Activated naive CD4-positive, alpha-beta T cell treated with anti-CD3 and anti-CD28 coated beads, Interleukin-2, amount 10 ng/mL, durations not matched to agents 7 days and 5 days (primary cell): Measurements from ENCODE around the gene RTCA.

Experiments
- CTCF ChIA-PET: fragments of 350-600 bp; sonication (Branson Sonifier 250); formaldehyde crosslinking; loops from one replicate; lab custom pipeline; 2021; ENCODE audit warnings: antibody characterized with exemption; lab: Charles Lee
- DNase-seq: peaks from one replicate; pipeline ENCODE4 v3.0.0-alpha.2; 2020
- H3K27ac Mint-ChIP-seq: one replicate; pipeline ENCODE4 v1.8.0; 2021; ENCODE audit warnings: mild to moderate bottlenecking, moderate library complexity, mixed read lengths
- H3K27me3 Mint-ChIP-seq: one replicate; pipeline ENCODE4 v1.8.0; 2021; ENCODE audit warnings: mild to moderate bottlenecking, mixed read lengths
- H3K36me3 Mint-ChIP-seq: one replicate; pipeline ENCODE4 v1.8.0; 2021; ENCODE audit warnings: mixed read lengths
- H3K4me1 Mint-ChIP-seq: one replicate; pipeline ENCODE4 v1.8.0; 2021; ENCODE audit warnings: mixed read lengths
- H3K4me3 Mint-ChIP-seq: one replicate; pipeline ENCODE4 v1.8.0; 2021; ENCODE audit warnings: mild to moderate bottlenecking, moderate library complexity, mixed read lengths
- H3K9me3 Mint-ChIP-seq: one replicate; pipeline ENCODE4 v1.8.0; 2021; ENCODE audit warnings: mixed read lengths

Gene RTCA

DNA sequence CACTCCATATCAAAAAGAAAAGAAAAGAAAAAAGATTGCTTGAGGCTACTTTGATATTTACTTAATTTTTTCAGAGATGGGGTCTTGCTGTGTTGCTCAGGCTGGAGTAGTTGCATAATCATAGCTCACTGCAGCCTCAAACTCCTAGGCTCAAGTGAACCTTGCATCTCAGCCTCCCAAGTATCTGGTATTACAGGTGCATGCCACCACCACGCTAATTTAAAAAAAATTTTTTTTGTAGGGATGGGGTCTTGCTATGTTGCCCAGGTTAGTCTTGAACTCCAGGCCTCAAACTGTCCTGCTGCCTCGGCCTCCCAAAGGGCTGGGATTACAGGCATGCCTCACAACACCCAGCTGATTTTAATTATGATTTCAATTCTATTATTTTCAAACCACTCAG lies 38.2 kb downstream of the RTCA start:
- Mint-ChIP-seq H3K4me3 (no peak overlapping the region), H3K27ac (no peak overlapping the region), H3K9me3 (peaks cover 2% of the 10 kb centered on the region), H3K36me3 (no peaks in the 10 kb centered on the region), H3K27me3 (no peaks in the 10 kb centered on the region), H3K4me1 (peaks cover 9% of the 10 kb centered on the region)
- CTCF ChIA-PET: no interaction called here
- no peak for DNase-seq

GRCh38 chr1:100304921-100305320 lies 38.9 kb downstream of the RTCA start:
- peaks cover 9% of the 10 kb centered on the region for H3K4me1 Mint-ChIP-seq
- H3K27ac Mint-ChIP-seq: no peak overlapping the region
- H3K4me3 Mint-ChIP-seq: no peak overlapping the region
- H3K27me3 Mint-ChIP-seq: no peaks in the 10 kb centered on the region
- no peaks in the 10 kb centered on the region for H3K36me3 Mint-ChIP-seq
- peaks cover 4% of the 10 kb centered on the region for H3K9me3 Mint-ChIP-seq
- DNase-seq: no peak
- CTCF ChIA-PET: no interaction called here

DNA sequence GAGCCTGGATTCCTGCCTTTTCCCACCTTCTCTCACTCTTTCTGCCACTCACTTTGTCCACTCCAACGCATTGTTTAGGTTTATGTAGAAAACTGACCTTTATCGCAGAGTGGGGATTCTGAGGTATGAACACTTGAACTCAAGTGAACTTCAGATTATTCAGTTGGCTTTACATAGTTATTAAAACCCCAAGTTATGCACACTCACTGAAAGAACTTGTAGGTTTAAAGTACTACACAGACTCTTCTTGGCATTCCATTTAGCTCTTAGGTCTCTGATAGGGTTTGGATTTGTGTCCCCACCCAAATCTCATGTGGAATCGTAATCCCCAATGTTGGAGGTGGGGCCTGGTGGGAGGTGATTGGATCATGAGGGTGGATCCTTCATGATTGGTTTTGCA lies 39.9 kb downstream of the RTCA start:
- no peak overlapping the region for H3K4me3 Mint-ChIP-seq
- no peak overlapping the region for H3K27ac Mint-ChIP-seq
- H3K4me1 Mint-ChIP-seq: peaks cover 9% of the 10 kb centered on the region
- H3K27me3 Mint-ChIP-seq: no peaks in the 10 kb centered on the region
- H3K9me3 Mint-ChIP-seq: peaks cover 7% of the 10 kb centered on the region
- no peaks in the 10 kb centered on the region for H3K36me3 Mint-ChIP-seq
- no peak for DNase-seq
- CTCF ChIA-PET: no interaction called here

DNA sequence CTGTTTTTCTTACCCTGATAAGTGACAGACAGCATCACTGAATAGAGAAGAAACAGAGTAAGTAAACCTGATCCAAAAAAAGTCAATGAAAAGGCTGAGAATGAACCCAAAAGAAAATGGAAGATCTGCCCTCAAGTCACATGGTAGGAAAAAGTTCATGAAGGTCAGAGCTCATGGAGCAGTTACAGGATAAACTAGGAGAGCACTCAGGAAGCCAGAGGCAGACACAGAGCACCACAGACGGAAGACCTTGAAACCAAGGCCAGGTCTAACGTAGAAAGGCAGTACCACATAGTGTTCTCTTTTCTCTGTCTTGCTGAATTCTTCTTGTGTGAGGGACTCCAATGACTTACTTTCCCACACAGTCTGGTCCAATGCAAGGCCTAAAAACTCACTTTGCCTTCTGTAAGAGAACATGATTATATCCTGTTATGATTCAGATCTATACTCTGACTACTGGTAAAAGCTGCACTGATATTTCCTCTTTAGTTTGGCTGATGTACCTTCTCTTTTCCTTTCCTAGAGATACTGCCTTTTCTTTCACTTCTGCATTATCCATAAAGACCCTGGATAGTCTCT lies 40.8 kb downstream of the RTCA start:
- no peak overlapping the region for H3K27ac Mint-ChIP-seq
- peaks cover 7% of the 10 kb centered on the region for H3K9me3 Mint-ChIP-seq
- H3K4me1 Mint-ChIP-seq: peaks cover 9% of the 10 kb centered on the region
- H3K36me3 Mint-ChIP-seq: no peaks in the 10 kb centered on the region
- no peak overlapping the region for H3K4me3 Mint-ChIP-seq
- no peaks in the 10 kb centered on the region for H3K27me3 Mint-ChIP-seq
- DNase-seq: no peak
- CTCF ChIA-PET: no interaction called here

- no peak overlapping the region for H3K27ac Mint-ChIP-seq
- H3K36me3 Mint-ChIP-seq: no peaks in the 10 kb centered on the region
- no peak for DNase-seq
- CTCF ChIA-PET: no interaction called here
- no peaks in the 10 kb centered on the region for H3K27me3 Mint-ChIP-seq
- no peak overlapping the region for H3K4me3 Mint-ChIP-seq
- H3K4me1 Mint-ChIP-seq: peaks cover 9% of the 10 kb centered on the region
- peaks cover 7% of the 10 kb centered on the region for H3K9me3 Mint-ChIP-seq
Measured at GRCh38 chr1:100308777-100309176, 42.8 kb downstream of the RTCA start.

GRCh38 chr1:100309863-100310262 lies 43.8 kb downstream of the RTCA start:
- Mint-ChIP-seq H3K4me1 (peaks cover 9% of the 10 kb centered on the region), H3K9me3 (peaks cover 7% of the 10 kb centered on the region), H3K4me3 (no peak overlapping the region), H3K27ac (no peak overlapping the region), H3K27me3 (no peaks in the 10 kb centered on the region), H3K36me3 (no peaks in the 10 kb centered on the region)
- DNase-seq: no peak
- CTCF ChIA-PET: no interaction called here

DNA sequence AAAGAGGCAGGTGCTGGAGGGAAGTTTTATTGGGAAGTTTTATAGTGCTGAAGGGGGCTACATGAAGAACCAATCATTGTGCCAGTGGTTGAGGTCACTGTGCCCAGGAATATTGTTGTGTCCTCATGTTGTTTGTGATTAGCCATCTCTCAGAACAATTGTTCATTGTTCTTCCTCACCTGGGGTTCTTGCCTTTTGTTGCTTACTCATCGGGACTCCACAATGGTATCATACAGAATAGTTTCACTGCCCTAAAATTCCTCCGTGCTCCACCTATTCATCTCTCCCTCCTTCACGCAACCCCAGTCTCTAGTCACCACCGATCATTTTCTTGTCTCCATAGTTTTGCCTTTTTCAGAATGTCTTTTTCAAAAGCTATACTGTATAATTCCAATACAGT lies 47.4 kb downstream of the RTCA start:
- peaks cover 20% of the 10 kb centered on the region for H3K9me3 Mint-ChIP-seq
- H3K4me3 Mint-ChIP-seq: no peak overlapping the region
- no peak overlapping the region for H3K27ac Mint-ChIP-seq
- no peaks in the 10 kb centered on the region for H3K4me1 Mint-ChIP-seq
- CTCF ChIA-PET: interaction anchor here (1.3 kb wide), 1 partner anchor 12 kb away, joined by 3 read pairs; no protein-coding TSS in a partner anchor
- no peaks in the 10 kb centered on the region for H3K36me3 Mint-ChIP-seq
- no peak for DNase-seq
- peaks cover 5% of the 10 kb centered on the region for H3K27me3 Mint-ChIP-seq

GRCh38 chr1:100316622-100317021 lies 50.6 kb downstream of the RTCA start:
- Mint-ChIP-seq H3K4me1 (no peaks in the 10 kb centered on the region), H3K27me3 (peaks cover 5% of the 10 kb centered on the region), H3K36me3 (peaks cover 2% of the 10 kb centered on the region), H3K9me3 (peaks cover 29% of the 10 kb centered on the region), H3K27ac (no peak overlapping the region), H3K4me3 (no peak overlapping the region)
- DNase-seq: no peak
- CTCF ChIA-PET: no interaction called here

DNA sequence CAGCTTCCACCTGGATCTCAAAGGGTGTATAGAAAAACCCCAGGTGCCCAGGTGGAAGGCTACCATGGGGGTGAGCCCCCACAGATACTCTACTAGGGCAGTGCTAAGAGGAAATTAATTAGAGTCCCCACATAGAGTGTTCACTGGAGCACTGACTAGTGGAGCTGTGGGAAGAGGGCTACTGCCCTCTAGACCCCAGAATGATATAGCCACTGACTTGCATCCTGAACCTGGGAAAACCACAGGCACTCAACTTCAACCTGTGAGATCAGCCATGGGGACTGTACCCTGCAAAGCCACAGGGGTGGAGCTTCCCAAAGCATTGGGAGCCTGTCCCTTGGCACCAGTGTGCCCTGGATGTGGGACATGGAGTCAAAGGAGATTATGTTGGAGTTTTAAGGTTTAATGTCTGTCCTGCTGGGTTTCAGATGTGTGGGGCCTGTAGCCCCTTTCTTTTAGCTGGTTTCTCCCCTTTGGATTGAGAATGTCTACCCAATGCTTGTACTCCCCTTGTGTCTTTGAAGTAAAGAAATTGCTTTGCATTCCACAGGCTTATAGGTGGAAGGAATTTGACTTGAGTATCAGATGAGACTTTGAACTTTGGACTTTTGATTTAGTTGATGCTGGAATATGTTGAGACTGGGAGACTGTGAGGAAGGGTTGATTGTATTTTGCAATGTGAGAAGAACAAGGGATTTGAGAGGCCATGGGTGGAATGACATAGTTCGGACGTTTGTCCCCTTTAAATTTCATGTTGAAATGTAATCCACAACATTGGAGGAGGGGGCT lies 54.5 kb downstream of the RTCA start:
- Mint-ChIP-seq H3K4me3 (no peak overlapping the region), H3K4me1 (peaks cover 3% of the 10 kb centered on the region), H3K9me3 (peaks cover 27% of the 10 kb centered on the region), H3K27ac (no peak overlapping the region), H3K27me3 (peaks cover 3% of the 10 kb centered on the region), H3K36me3 (peaks cover 4% of the 10 kb centered on the region)
- CTCF ChIA-PET: no interaction called here
- DNase-seq: no peak

DNA sequence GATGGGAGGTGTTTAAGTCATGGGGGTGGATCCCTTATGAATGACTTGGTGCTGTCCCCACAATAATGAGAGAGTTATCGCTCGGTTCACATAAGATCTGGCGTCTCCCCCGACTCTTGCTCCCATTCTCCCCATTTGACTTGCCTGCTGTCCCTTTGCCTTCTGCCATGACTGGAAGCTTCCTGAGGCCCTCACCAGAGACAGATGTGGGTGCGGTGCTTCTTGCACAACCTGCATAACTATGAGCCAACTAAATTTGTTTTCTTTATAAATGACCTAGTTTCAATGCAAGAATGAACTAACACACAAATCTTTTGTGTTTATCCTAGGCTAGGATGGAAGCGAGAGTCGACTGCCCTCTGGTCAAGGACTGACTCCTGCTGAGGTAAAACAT lies 55.1 kb downstream of the RTCA start:
- Mint-ChIP-seq H3K36me3 (peaks cover 4% of the 10 kb centered on the region), H3K4me3 (no peak overlapping the region), H3K27me3 (no peaks in the 10 kb centered on the region), H3K27ac (no peak overlapping the region), H3K4me1 (peaks cover 3% of the 10 kb centered on the region), H3K9me3 (peaks cover 21% of the 10 kb centered on the region)
- CTCF ChIA-PET: no interaction called here
- no peak for DNase-seq

DNA sequence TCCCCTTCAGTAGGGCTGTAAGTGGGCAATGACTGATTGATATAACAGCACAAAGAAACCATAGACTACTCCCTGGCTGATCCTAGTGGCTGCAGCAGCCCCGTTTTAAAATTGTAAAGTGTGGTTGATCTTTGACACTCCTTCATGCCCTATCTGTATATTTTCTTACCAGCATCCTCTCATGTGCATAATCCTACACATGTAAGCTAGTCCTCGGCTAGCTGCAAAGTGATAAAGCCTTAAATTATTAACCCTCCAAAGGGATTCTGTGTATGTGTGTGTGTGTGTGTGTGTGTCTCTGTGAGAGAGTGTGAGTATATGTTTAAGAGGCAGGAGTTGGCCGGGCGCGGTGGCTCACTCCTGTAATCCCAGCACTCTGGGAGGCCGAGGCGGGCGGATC lies 55.5 kb downstream of the RTCA start:
- CTCF ChIA-PET: no interaction called here
- Mint-ChIP-seq H3K27me3 (no peaks in the 10 kb centered on the region), H3K36me3 (peaks cover 4% of the 10 kb centered on the region), H3K27ac (no peak overlapping the region), H3K9me3 (peaks cover 18% of the 10 kb centered on the region), H3K4me3 (no peak overlapping the region), H3K4me1 (peaks cover 3% of the 10 kb centered on the region)
- DNase-seq: no peak

GRCh38 chr1:100322436-100323211 lies 56.6 kb downstream of the RTCA start:
- H3K4me1 Mint-ChIP-seq: peaks cover 3% of the 10 kb centered on the region
- no peak for DNase-seq
- no peaks in the 10 kb centered on the region for H3K27me3 Mint-ChIP-seq
- no peak overlapping the region for H3K27ac Mint-ChIP-seq
- H3K9me3 Mint-ChIP-seq: peaks cover 14% of the 10 kb centered on the region
- CTCF ChIA-PET: no interaction called here
- H3K36me3 Mint-ChIP-seq: peaks cover 4% of the 10 kb centered on the region
- H3K4me3 Mint-ChIP-seq: no peak overlapping the region

GRCh38 chr1:100323419-100324106 lies 57.5 kb downstream of the RTCA start:
- H3K4me1 Mint-ChIP-seq: peaks cover 3% of the 10 kb centered on the region
- no peaks in the 10 kb centered on the region for H3K27me3 Mint-ChIP-seq
- DNase-seq: no peak
- H3K36me3 Mint-ChIP-seq: peaks cover 4% of the 10 kb centered on the region
- H3K4me3 Mint-ChIP-seq: no peak overlapping the region
- CTCF ChIA-PET: no interaction called here
- peaks cover 14% of the 10 kb centered on the region for H3K9me3 Mint-ChIP-seq
- no peak overlapping the region for H3K27ac Mint-ChIP-seq
